DMS114 treated with DMSO at 0.1 percent for 48 hours (cell line): ENCODE results near the gene VWA8.
"Not testable (repeated sequence)": the region's sequence is repeated elsewhere in the genome, so short reads cannot be mapped to it uniquely, and the experiment has no call there.

Experiments used
- DNase-seq: peaks from one replicate; lab custom pipeline; 2025; ENCODE audit not compliant: unreplicated experiment; lab: John Stamatoyannopoulos, UW

VWA8 gene

GRCh38 chr13:41622432-41623429 is 338.2 kb downstream of the VWA8 start:
- DNase-seq: no peak

GRCh38 chr13:41621716-41622431 is 339.0 kb downstream of the VWA8 start:
- no peak for DNase-seq

GRCh38 chr13:41617633-41618032 is 343.3 kb downstream of the VWA8 start:
- DNase-seq: not testable (repeated sequence)

GRCh38 chr13:41616151-41616550 is 344.8 kb downstream of the VWA8 start:
- no peak for DNase-seq

GRCh38 chr13:41615528-41615855 is 345.4 kb downstream of the VWA8 start:
- DNase-seq: no peak

GRCh38 chr13:41614671-41615527 is 346.0 kb downstream of the VWA8 start:
- no peak for DNase-seq

- no peak for DNase-seq
Observed at GRCh38 chr13:41613984-41614661, 346.8 kb downstream of the VWA8 start.

- no peak for DNase-seq
Observed at GRCh38 chr13:41613471-41613870, 347.4 kb downstream of the VWA8 start.

GRCh38 chr13:41611385-41611784 is 349.5 kb downstream of the VWA8 start:
- no peak for DNase-seq

GRCh38 chr13:41610404-41610803 is 350.5 kb downstream of the VWA8 start:
- DNase-seq: no peak

GRCh38 chr13:41609828-41610227 is 351.1 kb downstream of the VWA8 start:
- no peak for DNase-seq

- no peak for DNase-seq
Observed at GRCh38 chr13:41608839-41609177, 352.1 kb downstream of the VWA8 start.

GRCh38 chr13:41608111-41608838 is 352.6 kb downstream of the VWA8 start:
- no peak for DNase-seq

GRCh38 chr13:41606646-41607045 is 354.3 kb downstream of the VWA8 start:
- DNase-seq: no peak

GRCh38 chr13:41605319-41606285 is 355.3 kb downstream of the VWA8 start:
- no peak for DNase-seq

GRCh38 chr13:41603917-41604316 is 357.0 kb downstream of the VWA8 start:
- DNase-seq: no peak

- no peak for DNase-seq
Observed at GRCh38 chr13:41601718-41602445, 359.0 kb downstream of the VWA8 start.

GRCh38 chr13:41599619-41600018 is 361.3 kb downstream of the VWA8 start:
- no peak for DNase-seq
